Smooth muscle cell (in vitro differentiated cells): ENCODE measurements around the gene ANO3. TPM values are rescaled to one million over a fixed set of nuclear protein-coding genes. Genes with fewer than 3 reads are reported as not detected.

Experiments used
- DNase-seq: peaks from one replicate; lab custom pipeline; 2025; ENCODE audit not compliant: unreplicated experiment; lab: John Stamatoyannopoulos, UW
- H2AFZ ChIP-seq: fragments of 200-600 bp; sonication (generic); 2 replicates; pipeline ENCODE4 v1.6.0; 2016; ENCODE audit warnings: antibody characterized with exemption, low read depth, mild to moderate bottlenecking
- H3F3A ChIP-seq: fragments of 200-600 bp; sonication (generic); 2 replicates; pipeline ENCODE4 v1.6.0; 2017; ENCODE audit warnings: antibody characterized with exemption, low read depth
- H3K27ac ChIP-seq: fragments of 200-600 bp; sonication (generic); 2 replicates; pipeline ENCODE4 v1.5.1; 2016; ENCODE audit warnings: low read depth, mild to moderate bottlenecking
- H3K27me3 ChIP-seq: fragments of 200-600 bp; sonication (generic); 2 replicates; pipeline ENCODE4 v1.6.1; 2016; ENCODE audit warnings: low read depth, mild to moderate bottlenecking
- H3K36me3 ChIP-seq: fragments of 200-600 bp; sonication (generic); 2 replicates; pipeline ENCODE4 v1.5.1; 2016; ENCODE audit warnings: low read depth
- H3K4me1 ChIP-seq: fragments of 200-600 bp; sonication (generic); 2 replicates; pipeline ENCODE4 v1.5.1; 2016; ENCODE audit warnings: low read depth
- H3K4me2 ChIP-seq: fragments of 200-600 bp; sonication (generic); 2 replicates; pipeline ENCODE4 v1.6.0; 2016; ENCODE audit warnings: mild to moderate bottlenecking
- H3K4me3 ChIP-seq: fragments of 200-600 bp; sonication (generic); 2 replicates; pipeline ENCODE4 v1.5.1; 2016; ENCODE audit warnings: mild to moderate bottlenecking
- H3K79me2 ChIP-seq: fragments of 200-600 bp; sonication (generic); 2 replicates; pipeline ENCODE4 v1.6.0; 2016; ENCODE audit warnings: low read depth, mild to moderate bottlenecking
- H3K9ac ChIP-seq: fragments of 200-600 bp; sonication (generic); 2 replicates; pipeline ENCODE4 v1.6.0; 2016; ENCODE audit warnings: low read depth
- H3K9me3 ChIP-seq: fragments of 200-600 bp; sonication (generic); replicated peaks from 2 replicates; pipeline ENCODE4 v1.5.1; 2016; ENCODE audit warnings: low read depth
- H4K20me1 ChIP-seq: fragments of 200-600 bp; sonication (generic); 2 replicates; pipeline ENCODE4 v1.6.0; 2016; ENCODE audit warnings: low read depth
- WGBS: methylation state at CpG from one replicate; pipeline ENCODE4 v1.1.7; 2016; ENCODE audit warnings: low lambda C conversion rate; 5-methylcytosine and 5-hydroxymethylcytosine counted together
- polyA plus RNA-seq: library from polyadenylated mRNA; unstranded; fragments of >200 nt; fragmentation: Nextera tagmentation; extraction: Ambion mirVana; gene quantifications from 2 replicates; pipeline ENCODE4 v1.2.1, GENCODE V29; 2016
- total RNA-seq: library from RNA; depleted of rRNA; stranded (reverse); fragments of >200 nt; gene quantifications from 2 replicates; pipeline ENCODE4 v1.2.3, GENCODE V29; 2014
- TF ChIP-seq, protein P1 (sequence below): fragments of 200-600 bp; sonication (generic); IDR thresholded peaks from 2 replicates; pipeline ENCODE4 v1.5.1; 2017; ENCODE audit warnings: borderline replicate concordance, mild to moderate bottlenecking, antibody characterized with exemption; ENCODE audit not compliant: insufficient read depth, poor library complexity, severe bottlenecking

The ANO3 gene
- total and polyA plus RNA-seq, 2 experiments from 2014 or later = 0.13 TPM; not detected in 1

- H3K9ac ChIP-seq = no peak overlapping the region
- DNase-seq = no peak
- WGBS = 55% methylated on average over 1 of the region's 1 CpG
- H3K4me2 ChIP-seq = no peak overlapping the region
- H2AFZ ChIP-seq = no peak overlapping the region
- no peak overlapping the region for H3K27ac ChIP-seq
- TF ChIP-seq, protein P1, sequence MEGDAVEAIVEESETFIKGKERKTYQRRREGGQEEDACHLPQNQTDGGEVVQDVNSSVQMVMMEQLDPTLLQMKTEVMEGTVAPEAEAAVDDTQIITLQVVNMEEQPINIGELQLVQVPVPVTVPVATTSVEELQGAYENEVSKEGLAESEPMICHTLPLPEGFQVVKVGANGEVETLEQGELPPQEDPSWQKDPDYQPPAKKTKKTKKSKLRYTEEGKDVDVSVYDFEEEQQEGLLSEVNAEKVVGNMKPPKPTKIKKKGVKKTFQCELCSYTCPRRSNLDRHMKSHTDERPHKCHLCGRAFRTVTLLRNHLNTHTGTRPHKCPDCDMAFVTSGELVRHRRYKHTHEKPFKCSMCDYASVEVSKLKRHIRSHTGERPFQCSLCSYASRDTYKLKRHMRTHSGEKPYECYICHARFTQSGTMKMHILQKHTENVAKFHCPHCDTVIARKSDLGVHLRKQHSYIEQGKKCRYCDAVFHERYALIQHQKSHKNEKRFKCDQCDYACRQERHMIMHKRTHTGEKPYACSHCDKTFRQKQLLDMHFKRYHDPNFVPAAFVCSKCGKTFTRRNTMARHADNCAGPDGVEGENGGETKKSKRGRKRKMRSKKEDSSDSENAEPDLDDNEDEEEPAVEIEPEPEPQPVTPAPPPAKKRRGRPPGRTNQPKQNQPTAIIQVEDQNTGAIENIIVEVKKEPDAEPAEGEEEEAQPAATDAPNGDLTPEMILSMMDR = no peak
- no peaks in the 10 kb centered on the region for H3K36me3 ChIP-seq
- no peaks in the 10 kb centered on the region for H3K4me1 ChIP-seq
- H3F3A ChIP-seq = no peaks in the 10 kb centered on the region
- no peaks in the 10 kb centered on the region for H4K20me1 ChIP-seq
- no peak overlapping the region for H3K4me3 ChIP-seq
- no peaks in the 10 kb centered on the region for H3K9me3 ChIP-seq
- no peaks in the 10 kb centered on the region for H3K27me3 ChIP-seq
- no peaks in the 10 kb centered on the region for H3K79me2 ChIP-seq
These were observed 161.7 kb downstream of the ANO3 start for GRCh38 chr11:26493616-26494015.

DNA sequence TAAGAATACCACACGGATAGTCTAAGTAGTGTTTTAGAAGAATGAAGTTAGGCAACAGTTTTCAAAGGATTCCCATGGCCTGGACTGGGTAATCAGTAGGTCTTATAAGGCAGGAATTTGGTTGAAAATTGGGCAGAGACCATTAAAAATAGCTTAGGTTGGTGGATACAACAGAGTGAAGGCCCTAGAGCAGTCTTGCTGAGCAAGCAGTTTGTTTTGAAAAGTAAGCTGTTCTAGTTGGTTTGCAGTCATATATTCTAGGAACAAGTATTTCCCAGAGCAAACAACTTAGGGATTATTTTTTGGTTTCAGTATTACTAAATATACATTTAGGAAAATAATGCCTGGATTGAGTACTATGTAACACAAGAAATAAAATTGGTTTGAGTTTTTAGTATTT is 175.3 kb downstream of the ANO3 start:
- Histone ChIP-seq H2AFZ (no peak overlapping the region), H3K4me2 (no peak overlapping the region), H4K20me1 (no peaks in the 10 kb centered on the region), H3K27ac (no peak overlapping the region), H3K4me3 (no peak overlapping the region), H3K79me2 (no peaks in the 10 kb centered on the region), H3K4me1 (no peaks in the 10 kb centered on the region), H3K27me3 (peaks cover 3% of the 10 kb centered on the region), H3K9me3 (no peaks in the 10 kb centered on the region), H3K36me3 (no peaks in the 10 kb centered on the region), H3F3A (no peaks in the 10 kb centered on the region), H3K9ac (no peak overlapping the region)
- WGBS = 43% methylated on average over 1 of the region's 1 CpG
- no peak for DNase-seq
- TF ChIP-seq, protein P1 = no peak

GRCh38 chr11:26510164-26510563 is 178.2 kb downstream of the ANO3 start:
- H3K4me2 ChIP-seq = no peak overlapping the region
- H3K4me1 ChIP-seq = no peaks in the 10 kb centered on the region
- WGBS = 98% methylated on average over 2 of the region's 2 CpGs
- H3K27ac ChIP-seq = no peak overlapping the region
- H3K9ac ChIP-seq = no peak overlapping the region
- peaks cover 3% of the 10 kb centered on the region for H3K27me3 ChIP-seq
- no peaks in the 10 kb centered on the region for H3F3A ChIP-seq
- H2AFZ ChIP-seq = no peak overlapping the region
- no peak overlapping the region for H3K4me3 ChIP-seq
- no peaks in the 10 kb centered on the region for H3K9me3 ChIP-seq
- no peak for DNase-seq
- no peaks in the 10 kb centered on the region for H3K36me3 ChIP-seq
- H4K20me1 ChIP-seq = no peaks in the 10 kb centered on the region
- no peaks in the 10 kb centered on the region for H3K79me2 ChIP-seq
- TF ChIP-seq, protein P1 = no peak

- DNase-seq = no peak
- H2AFZ ChIP-seq = no peak overlapping the region
- 84% methylated on average over 2 of the region's 2 CpGs for WGBS
- no peak overlapping the region for H3K9ac ChIP-seq
- H3K4me1 ChIP-seq = no peaks in the 10 kb centered on the region
- no peak overlapping the region for H3K4me3 ChIP-seq
- H4K20me1 ChIP-seq = no peaks in the 10 kb centered on the region
- no peak overlapping the region for H3K4me2 ChIP-seq
- H3K27ac ChIP-seq = no peak overlapping the region
- H3K36me3 ChIP-seq = no peaks in the 10 kb centered on the region
- no peaks in the 10 kb centered on the region for H3F3A ChIP-seq
- TF ChIP-seq, protein P1 = no peak
- H3K9me3 ChIP-seq = no peaks in the 10 kb centered on the region
- H3K27me3 ChIP-seq = peaks cover 3% of the 10 kb centered on the region
- no peaks in the 10 kb centered on the region for H3K79me2 ChIP-seq
These were observed 178.8 kb downstream of the ANO3 start for GRCh38 chr11:26510756-26511155.
